Activated CD4-positive, alpha-beta T cell treated with anti-CD3 and anti-CD28 coated beads, Interleukin-2, amount 10 ng/mL, durations not matched to agents 24 days and 14 days (primary cell): ENCODE data around the gene LIN9. TPM values are rescaled to one million over a fixed set of nuclear protein-coding genes. Genes with fewer than 3 reads are reported as not detected.

ENCODE experiments used
- DNase-seq: peaks from one replicate; pipeline ENCODE4 v3.0.0; 2022
- H3K27ac Mint-ChIP-seq: one replicate; pipeline ENCODE4 v1.8.0; 2022; ENCODE audit warnings: mild to moderate bottlenecking, mixed read lengths
- H3K27me3 Mint-ChIP-seq: one replicate; pipeline ENCODE4 v1.8.0; 2022; ENCODE audit warnings: mixed read lengths
- H3K36me3 Mint-ChIP-seq: one replicate; pipeline ENCODE4 v1.8.0; 2022; ENCODE audit warnings: low read depth, mild to moderate bottlenecking, mixed read lengths
- H3K4me1 Mint-ChIP-seq: one replicate; pipeline ENCODE4 v1.8.0; 2021; ENCODE audit warnings: mixed read lengths
- H3K4me3 Mint-ChIP-seq: one replicate; pipeline ENCODE4 v1.8.0; 2022; ENCODE audit warnings: mild to moderate bottlenecking, moderate library complexity, mixed read lengths
- H3K9me3 Mint-ChIP-seq: one replicate; pipeline ENCODE4 v1.8.0; 2021; ENCODE audit warnings: mixed read lengths
- intact Hi-C: fragments of 100-400 bp; cut with micrococcal nuclease; formaldehyde crosslinking; loops from one replicate; pipeline ENCODE4 v1.15.1; 2023
- total RNA-seq: library from RNA; stranded (reverse); gene quantifications from 2 replicates; pipeline ENCODE4 v1.2.3, GENCODE V29; 2022

LIN9 gene
- total RNA-seq, 1 donor from 2014 or later: 10.5 TPM

DNA sequence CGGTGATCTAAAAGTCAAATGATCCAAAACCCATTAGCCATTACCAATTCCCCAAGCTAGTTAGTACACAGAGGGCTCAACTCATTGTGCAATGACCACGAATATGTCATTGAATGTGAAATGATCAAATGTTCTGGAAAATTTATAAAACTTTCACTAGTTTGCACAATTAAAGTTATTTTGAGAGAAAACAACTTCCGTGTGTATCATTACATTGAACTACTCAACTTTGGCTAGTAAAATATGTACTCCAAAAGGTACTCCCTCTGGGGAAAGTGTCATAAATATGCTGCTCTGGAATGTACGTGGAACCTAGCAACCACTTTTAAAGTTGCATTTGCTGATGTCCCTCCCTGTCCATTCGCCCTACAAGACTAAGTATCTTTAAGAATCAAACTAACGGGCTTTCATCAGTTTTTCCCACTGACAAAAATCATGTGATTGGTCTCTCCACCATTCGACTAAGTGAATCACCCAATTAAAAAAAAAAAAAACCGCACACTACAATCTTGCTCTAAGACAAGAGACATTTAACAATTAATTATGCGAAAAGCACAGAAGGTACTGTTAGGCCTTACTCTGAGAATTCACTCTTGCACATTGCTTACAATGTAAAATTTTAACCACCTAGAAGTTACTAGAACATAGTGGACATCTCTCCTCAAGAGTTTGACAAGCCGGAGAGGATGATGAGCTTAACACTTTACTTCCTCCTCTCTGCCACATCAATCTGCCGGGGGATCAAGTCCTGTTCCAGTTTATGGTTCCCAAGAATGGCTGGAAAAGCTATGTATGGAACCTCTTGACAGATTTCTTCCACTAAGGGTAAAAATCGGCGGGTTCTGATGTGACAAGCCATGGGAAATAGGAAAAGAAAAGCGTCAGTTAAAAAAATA lies 123.6 kb downstream of the LIN9 start:
- Mint-ChIP-seq H3K27ac (peak overlapping the region; percentile 90), H3K27me3 (no peaks in the 10 kb centered on the region), H3K4me1 (peaks cover 29% of the 10 kb centered on the region), H3K4me3 (peak overlapping the region; percentile 97), H3K9me3 (no peaks in the 10 kb centered on the region), H3K36me3 (peaks cover 20% of the 10 kb centered on the region)
- intact Hi-C loops: loop anchor here (1.0 to 5.0 kb wide), 5 partner anchors 63 to 222 kb away; partner anchors contain the start of genes H3-3A, LIN9 and PARP1
- DNase-seq: no peak

DNA sequence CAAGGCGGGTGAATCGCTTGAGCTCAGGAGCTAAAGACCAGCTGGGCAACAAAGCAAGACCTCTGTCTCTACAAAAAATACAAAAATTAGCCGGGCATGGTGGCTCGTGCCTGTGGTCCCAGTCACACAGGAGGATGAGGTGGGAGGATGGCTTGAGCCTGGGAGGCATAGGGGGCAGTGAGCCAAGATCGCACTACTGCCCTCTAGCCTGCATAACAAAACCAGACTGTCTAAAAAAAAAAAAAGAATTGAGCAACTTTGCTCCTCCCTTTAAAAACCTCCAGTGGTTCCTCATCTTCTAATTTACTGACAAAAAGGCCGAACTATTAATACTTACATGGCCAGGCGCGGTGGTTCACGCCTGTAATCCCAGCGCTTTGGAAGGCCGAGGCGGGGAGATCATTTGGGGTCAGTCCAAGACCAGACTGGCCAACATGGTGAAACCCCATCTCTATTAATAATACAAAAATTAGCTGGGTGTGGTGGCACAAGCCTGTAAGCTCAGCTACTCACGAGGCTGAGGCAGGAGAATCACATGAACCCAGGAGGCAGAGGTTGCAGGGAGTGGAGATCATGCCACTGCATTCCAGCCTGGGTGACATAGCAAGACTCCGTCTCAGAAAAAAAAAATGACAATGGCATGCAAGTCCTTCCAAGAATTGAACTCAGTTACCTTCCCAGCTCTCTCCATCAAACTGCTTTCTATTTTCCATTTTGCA lies 126.8 kb downstream of the LIN9 start:
- no peak for DNase-seq
- peaks cover 36% of the 10 kb centered on the region for H3K36me3 Mint-ChIP-seq
- H3K4me1 Mint-ChIP-seq: peaks cover 35% of the 10 kb centered on the region
- peaks cover 3% of the 10 kb centered on the region for H3K9me3 Mint-ChIP-seq
- intact Hi-C loops: no loop called here
- no peaks in the 10 kb centered on the region for H3K27me3 Mint-ChIP-seq
- no peak overlapping the region for H3K27ac Mint-ChIP-seq
- no peak overlapping the region for H3K4me3 Mint-ChIP-seq

Other genes starting within 250 kb of the LIN9 start
- gene H3-3A, start 246.4 kb downstream of the LIN9 start, total RNA-seq: 390 and 391 TPM in 2 replicates
- gene ACBD3, start 122.4 kb downstream of the LIN9 start, total RNA-seq: 21.8 and 23.9 TPM in 2 replicates
- gene MIXL1, start 85.5 kb downstream of the LIN9 start, total RNA-seq: not detected in 2 replicates
- gene PARP1, start 98.9 kb upstream of the LIN9 start, total RNA-seq: 215 and 222 TPM in 2 replicates
- not detected in 2 replicates for gene STUM, start 239.6 kb upstream of the LIN9 start, total RNA-seq